Astrocyte of the spinal cord (primary cell): ENCODE results near the gene CKAP4.

Source experiments
- DNase-seq: peaks from one replicate; pipeline ENCODE4 v3.0.0; 2011; ENCODE audit warnings: low read depth, low spot score
- H3K4me3 ChIP-seq: 2 replicates; pipeline ENCODE4 v1.5.1; 2011; ENCODE audit warnings: low read depth, mild to moderate bottlenecking, low read length, moderate library complexity
- in situ Hi-C: cut with HindIII; loops from 2 replicates; pipeline ENCODE4 v1.10.0; 2017; ENCODE audit warnings: low sequenced_read_pairs
- TF ChIP-seq, protein P1 (sequence below): IDR thresholded peaks from 2 replicates; pipeline ENCODE4 v1.5.1; 2012; ENCODE audit warnings: low read depth, mild to moderate bottlenecking, low read length, inconsistent platforms

The CKAP4 gene

DNA sequence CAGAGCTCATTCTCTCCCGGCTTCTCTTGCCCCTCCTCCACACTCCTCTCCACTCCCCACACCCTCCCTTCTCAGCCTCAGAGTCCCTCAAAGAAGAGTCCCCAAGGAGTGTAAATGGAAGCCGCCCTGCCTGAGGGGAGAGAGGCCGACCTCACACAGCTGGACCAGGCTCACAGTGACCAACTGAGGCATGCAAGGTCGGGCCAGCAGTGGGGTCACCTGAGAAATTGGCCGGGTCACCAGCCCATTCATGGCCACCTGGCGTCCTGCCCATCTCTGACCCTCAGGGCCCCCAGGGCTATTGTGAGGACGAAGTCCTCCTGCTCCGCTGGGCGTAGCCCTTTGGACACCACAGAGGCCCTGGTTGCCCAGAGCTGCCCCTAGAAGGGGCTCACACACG is 59.6 kb downstream of the CKAP4 start:
- in situ Hi-C loops: no loop called here
- no peak for DNase-seq

More for the DNA sequence above, 59.6 kb downstream of the CKAP4 start:
- TF ChIP-seq, protein P1, sequence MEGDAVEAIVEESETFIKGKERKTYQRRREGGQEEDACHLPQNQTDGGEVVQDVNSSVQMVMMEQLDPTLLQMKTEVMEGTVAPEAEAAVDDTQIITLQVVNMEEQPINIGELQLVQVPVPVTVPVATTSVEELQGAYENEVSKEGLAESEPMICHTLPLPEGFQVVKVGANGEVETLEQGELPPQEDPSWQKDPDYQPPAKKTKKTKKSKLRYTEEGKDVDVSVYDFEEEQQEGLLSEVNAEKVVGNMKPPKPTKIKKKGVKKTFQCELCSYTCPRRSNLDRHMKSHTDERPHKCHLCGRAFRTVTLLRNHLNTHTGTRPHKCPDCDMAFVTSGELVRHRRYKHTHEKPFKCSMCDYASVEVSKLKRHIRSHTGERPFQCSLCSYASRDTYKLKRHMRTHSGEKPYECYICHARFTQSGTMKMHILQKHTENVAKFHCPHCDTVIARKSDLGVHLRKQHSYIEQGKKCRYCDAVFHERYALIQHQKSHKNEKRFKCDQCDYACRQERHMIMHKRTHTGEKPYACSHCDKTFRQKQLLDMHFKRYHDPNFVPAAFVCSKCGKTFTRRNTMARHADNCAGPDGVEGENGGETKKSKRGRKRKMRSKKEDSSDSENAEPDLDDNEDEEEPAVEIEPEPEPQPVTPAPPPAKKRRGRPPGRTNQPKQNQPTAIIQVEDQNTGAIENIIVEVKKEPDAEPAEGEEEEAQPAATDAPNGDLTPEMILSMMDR: no peak
- H3K4me3 ChIP-seq: no peak overlapping the region
